WERI-Rb-1 (cell line): ENCODE data around the gene RPN1.

Experiments
- DNase-seq: peaks from one replicate; pipeline ENCODE4 v3.0.0-alpha.2; 2020
- H3K27ac ChIP-seq: fragments of 250-450 bp; sonication (Bioruptor Pico); 2 replicates; pipeline ENCODE4 v1.5.1; 2020; ENCODE audit warnings: mild to moderate bottlenecking, moderate library complexity
- H3K27me3 ChIP-seq: fragments of 250-450 bp; sonication (Bioruptor Pico); 2 replicates; pipeline ENCODE4 v1.5.1; 2021; ENCODE audit warnings: mild to moderate bottlenecking, low read depth, moderate library complexity; ENCODE audit not compliant: insufficient read depth, severe bottlenecking
- H3K36me3 ChIP-seq: fragments of 250-450 bp; sonication (Bioruptor Pico); 2 replicates; pipeline ENCODE4 v1.5.1; 2020; ENCODE audit warnings: mild to moderate bottlenecking, moderate library complexity
- H3K4me3 ChIP-seq: 2 replicates; pipeline ENCODE4 v1.5.1; 2011; ENCODE audit warnings: low read depth, mild to moderate bottlenecking, control low read depth, low read length
- H3K9me3 ChIP-seq: fragments of 250-450 bp; sonication (Bioruptor Pico); 2 replicates; pipeline ENCODE4 v1.5.1; 2021; ENCODE audit warnings: mild to moderate bottlenecking, moderate library complexity; ENCODE audit not compliant: severe bottlenecking
- CTCF ChIP-seq: IDR thresholded peaks from 2 replicates; pipeline ENCODE4 v1.5.1; 2011; ENCODE audit warnings: low read depth, mild to moderate bottlenecking, control low read depth, inconsistent platforms, low read length

Gene RPN1

GRCh38 chr3:128634075-128634611, 16.5 kb downstream of the RPN1 start:
- no peak overlapping the region for H3K27ac ChIP-seq
- no peak for TF ChIP-seq CTCF
- DNase-seq, result no peak
- H3K27me3 ChIP-seq, result no peaks in the 10 kb centered on the region
- H3K4me3 ChIP-seq, result no peak overlapping the region
- no peaks in the 10 kb centered on the region for H3K9me3 ChIP-seq
- H3K36me3 ChIP-seq, result peaks cover 67% of the 10 kb centered on the region

- H3K36me3 ChIP-seq, result peaks cover 66% of the 10 kb centered on the region
- H3K9me3 ChIP-seq, result no peaks in the 10 kb centered on the region
- no peak overlapping the region for H3K4me3 ChIP-seq
- no peak for DNase-seq
- no peak for TF ChIP-seq CTCF
- H3K27me3 ChIP-seq, result no peaks in the 10 kb centered on the region
- no peak overlapping the region for H3K27ac ChIP-seq
These were observed 18.3 kb downstream of the RPN1 start for GRCh38 chr3:128632301-128632700.

GRCh38 chr3:128629936-128630335, 20.7 kb downstream of the RPN1 start:
- no peak for TF ChIP-seq CTCF
- H3K27me3 ChIP-seq, result no peaks in the 10 kb centered on the region
- H3K4me3 ChIP-seq, result no peak overlapping the region
- H3K27ac ChIP-seq, result no peak overlapping the region
- peaks cover 74% of the 10 kb centered on the region for H3K36me3 ChIP-seq
- no peak for DNase-seq
- H3K9me3 ChIP-seq, result no peaks in the 10 kb centered on the region

GRCh38 chr3:128625409-128625945, 25.1 kb downstream of the RPN1 start:
- Histone ChIP-seq H3K4me3 (no peak overlapping the region), H3K9me3 (no peaks in the 10 kb centered on the region), H3K27me3 (no peaks in the 10 kb centered on the region), H3K36me3 (peaks cover 88% of the 10 kb centered on the region), H3K27ac (no peak overlapping the region)
- no peak for DNase-seq
- no peak for TF ChIP-seq CTCF

GRCh38 chr3:128624526-128625138, 26.0 kb downstream of the RPN1 start:
- no peak for TF ChIP-seq CTCF
- Histone ChIP-seq H3K9me3 (no peaks in the 10 kb centered on the region), H3K27me3 (no peaks in the 10 kb centered on the region), H3K27ac (no peak overlapping the region), H3K36me3 (peaks cover 87% of the 10 kb centered on the region), H3K4me3 (no peak overlapping the region)
- no peak for DNase-seq
